22Rv1 (cell line): ENCODE results near the gene CFAP46.

Experiments used
- H3K27ac ChIP-seq: fragments of 450-650 bp; 2 replicates; pipeline ENCODE4 v1.5.1; 2017
- ZFX ChIP-seq: fragments of 450-650 bp; IDR thresholded peaks from 2 replicates; pipeline ENCODE4 v1.6.1; 2017; ENCODE audit warnings: antibody characterized with exemption, borderline replicate concordance
- TF ChIP-seq, protein P1 (sequence below): fragments of 450-650 bp; IDR thresholded peaks from 2 replicates; pipeline ENCODE4 v1.5.1; 2017; ENCODE audit warnings: mild to moderate bottlenecking

Gene CFAP46

DNA sequence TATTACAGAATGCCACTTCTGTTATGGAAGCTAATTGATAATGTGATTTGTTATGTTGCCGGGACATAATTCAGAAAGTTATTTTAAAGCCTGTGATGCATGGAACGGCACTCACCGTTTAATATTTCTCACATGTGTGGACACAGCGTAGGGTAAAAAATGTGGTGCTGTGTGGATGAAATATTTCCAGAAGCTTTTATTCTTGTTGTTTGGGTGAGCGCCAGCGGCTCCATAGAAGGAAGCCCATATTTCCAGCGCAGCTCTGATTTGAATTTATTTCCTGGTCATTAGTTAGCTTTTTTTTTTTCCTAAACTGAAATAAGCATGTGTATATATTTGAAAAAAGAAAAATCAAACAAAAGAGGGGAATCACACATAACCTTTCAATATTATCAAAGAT, 136.3 kb downstream of the CFAP46 start:
- TF ChIP-seq, protein P1, sequence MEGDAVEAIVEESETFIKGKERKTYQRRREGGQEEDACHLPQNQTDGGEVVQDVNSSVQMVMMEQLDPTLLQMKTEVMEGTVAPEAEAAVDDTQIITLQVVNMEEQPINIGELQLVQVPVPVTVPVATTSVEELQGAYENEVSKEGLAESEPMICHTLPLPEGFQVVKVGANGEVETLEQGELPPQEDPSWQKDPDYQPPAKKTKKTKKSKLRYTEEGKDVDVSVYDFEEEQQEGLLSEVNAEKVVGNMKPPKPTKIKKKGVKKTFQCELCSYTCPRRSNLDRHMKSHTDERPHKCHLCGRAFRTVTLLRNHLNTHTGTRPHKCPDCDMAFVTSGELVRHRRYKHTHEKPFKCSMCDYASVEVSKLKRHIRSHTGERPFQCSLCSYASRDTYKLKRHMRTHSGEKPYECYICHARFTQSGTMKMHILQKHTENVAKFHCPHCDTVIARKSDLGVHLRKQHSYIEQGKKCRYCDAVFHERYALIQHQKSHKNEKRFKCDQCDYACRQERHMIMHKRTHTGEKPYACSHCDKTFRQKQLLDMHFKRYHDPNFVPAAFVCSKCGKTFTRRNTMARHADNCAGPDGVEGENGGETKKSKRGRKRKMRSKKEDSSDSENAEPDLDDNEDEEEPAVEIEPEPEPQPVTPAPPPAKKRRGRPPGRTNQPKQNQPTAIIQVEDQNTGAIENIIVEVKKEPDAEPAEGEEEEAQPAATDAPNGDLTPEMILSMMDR, result no peak
- no peak for TF ChIP-seq ZFX
- H3K27ac ChIP-seq, result no peak overlapping the region

GRCh38 chr10:132805599-132805998, 136.8 kb downstream of the CFAP46 start:
- TF ChIP-seq ZFX, result no peak
- TF ChIP-seq, protein P1, result no peak
- H3K27ac ChIP-seq, result no peak overlapping the region

DNA sequence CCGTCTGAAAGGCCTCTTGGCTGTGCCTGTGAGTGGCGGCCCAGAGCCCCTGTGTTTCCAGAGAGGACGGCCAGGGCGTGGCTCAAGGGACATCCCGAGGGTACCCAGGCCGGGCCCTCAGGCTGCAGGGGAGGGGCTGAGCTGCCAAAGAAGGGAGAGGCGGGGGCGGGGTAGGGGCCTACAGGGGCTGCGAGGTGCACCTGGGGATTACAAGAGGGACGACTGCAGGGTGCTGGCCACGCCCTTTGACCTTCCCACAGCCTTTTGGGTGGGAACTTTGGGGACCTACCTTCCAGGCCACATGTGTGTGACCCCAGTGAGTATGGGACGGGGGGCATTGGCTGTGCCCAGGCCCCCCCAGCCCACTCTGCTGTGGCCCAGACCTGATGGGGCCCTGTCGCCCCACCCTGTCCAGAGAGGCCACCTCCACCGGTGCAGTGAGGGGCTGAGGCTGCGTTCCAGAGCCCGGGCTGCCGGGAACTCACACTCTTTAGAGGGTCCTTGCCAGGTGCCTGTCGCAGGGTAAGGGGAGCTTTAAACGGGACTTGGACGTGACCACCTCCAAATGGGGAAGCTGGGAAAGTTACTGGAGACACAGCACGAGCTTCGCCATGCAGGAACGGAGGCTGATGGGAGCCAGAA, 137.5 kb downstream of the CFAP46 start:
- TF ChIP-seq, protein P1, result no peak
- TF ChIP-seq ZFX, result no peak
- H3K27ac ChIP-seq, result no peak overlapping the region

GRCh38 chr10:132804287-132804686, 138.1 kb downstream of the CFAP46 start:
- TF ChIP-seq ZFX, result no peak
- TF ChIP-seq, protein P1, result no peak
- H3K27ac ChIP-seq, result no peak overlapping the region

DNA sequence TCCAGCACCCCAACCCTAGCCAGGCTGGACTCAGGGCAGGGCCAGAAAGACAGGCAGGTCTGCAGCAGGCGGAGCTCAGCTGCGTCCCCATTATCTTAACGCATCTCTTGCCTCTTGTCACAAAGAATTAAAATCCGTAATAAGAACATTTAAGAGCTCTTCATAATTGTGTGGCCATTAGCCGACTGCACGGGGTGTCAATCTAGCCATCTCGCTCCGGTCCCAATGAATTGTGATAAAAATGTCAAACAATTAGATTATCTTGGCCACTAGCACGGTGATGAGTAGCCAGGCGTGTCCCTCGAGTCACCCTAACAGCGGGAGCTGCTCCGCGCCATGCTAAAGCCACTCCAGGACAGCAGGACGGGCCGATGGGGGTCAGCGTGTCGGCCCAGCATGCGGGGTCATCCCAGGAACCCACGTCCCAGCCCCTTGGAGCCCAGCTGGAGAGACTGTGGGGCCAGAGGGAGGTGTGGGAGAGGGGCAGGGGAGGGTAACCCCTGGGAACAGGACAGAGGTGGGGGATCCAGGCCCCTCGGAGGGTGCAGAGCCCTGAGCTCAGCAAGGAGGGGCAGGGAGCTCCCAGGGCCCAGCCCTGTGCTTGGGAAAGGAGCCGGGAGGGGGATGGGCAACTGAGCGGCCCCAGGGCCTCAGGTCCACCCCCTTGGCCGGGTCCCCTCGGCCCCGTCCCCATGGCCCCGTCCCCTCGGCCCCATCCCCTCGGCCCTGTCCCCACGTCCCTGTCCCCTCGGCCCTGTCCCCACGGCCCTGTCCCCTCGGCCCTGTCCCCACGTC, 138.8 kb downstream of the CFAP46 start:
- TF ChIP-seq, protein P1, result no peak
- TF ChIP-seq ZFX, result no peak
- no peak overlapping the region for H3K27ac ChIP-seq

DNA sequence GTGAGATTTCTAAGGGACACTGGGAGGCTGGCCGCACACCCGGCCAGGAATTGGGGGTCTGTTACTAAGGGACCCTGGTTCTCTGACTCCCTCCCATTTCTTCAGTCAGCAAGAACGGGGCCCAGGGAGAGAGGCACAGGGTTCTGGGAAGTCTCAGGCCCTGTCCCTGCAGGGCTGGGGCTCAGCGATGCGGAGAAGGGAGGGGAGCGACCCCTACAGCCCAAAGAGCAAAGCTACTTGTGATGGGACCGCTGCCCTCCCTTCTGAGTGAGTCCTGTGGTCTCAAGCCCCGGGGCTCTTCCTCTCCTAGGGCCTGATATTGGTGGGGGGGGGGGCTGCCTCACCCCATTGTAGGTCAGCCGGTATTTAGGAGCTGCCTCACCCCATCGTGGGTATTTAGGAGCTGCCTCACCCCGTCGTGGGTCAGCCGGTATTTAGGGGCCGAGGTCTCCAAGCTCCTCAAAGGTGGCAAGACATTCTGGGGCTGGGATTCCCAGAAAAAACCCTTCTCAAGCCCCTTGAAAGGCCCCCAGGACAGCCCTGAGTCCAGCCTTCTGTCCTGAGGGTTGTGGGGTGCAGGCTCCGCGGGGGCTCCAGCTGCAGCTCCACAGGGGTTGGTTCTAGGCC, 139.6 kb downstream of the CFAP46 start:
- no peak overlapping the region for H3K27ac ChIP-seq
- TF ChIP-seq ZFX, result no peak
- TF ChIP-seq, protein P1, result no peak

DNA sequence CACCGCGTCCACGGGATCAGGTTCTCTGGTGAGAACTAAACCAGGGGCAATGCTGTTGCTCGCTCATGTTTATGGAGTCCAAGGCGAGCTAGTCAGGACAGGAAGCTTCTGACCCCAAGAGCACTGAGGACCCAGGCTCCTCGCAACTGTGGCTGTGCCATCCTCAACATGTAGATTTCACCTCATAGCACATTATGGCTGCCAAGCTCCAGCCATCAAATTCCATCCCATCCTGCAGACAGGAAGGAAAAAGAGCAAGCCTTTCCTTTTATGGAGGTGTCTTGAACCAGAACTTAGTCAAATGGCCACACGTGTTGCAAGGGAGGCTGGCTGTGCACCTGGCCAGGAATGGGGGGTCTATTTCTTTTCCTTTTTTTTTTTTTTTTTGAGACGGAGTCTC, 140.3 kb downstream of the CFAP46 start:
- no peak overlapping the region for H3K27ac ChIP-seq
- TF ChIP-seq, protein P1, result no peak
- TF ChIP-seq ZFX, result no peak
